GM18870 (cell line): Measurements from ENCODE around the gene WNK2.

Experiments used
- ATAC-seq: cut with Tn5 transposase; IDR thresholded peaks from one replicate; pipeline ENCODE4 v1.9.1; 2021; ENCODE audit warnings: moderate library complexity; ENCODE audit not compliant: unreplicated experiment

Gene WNK2

DNA sequence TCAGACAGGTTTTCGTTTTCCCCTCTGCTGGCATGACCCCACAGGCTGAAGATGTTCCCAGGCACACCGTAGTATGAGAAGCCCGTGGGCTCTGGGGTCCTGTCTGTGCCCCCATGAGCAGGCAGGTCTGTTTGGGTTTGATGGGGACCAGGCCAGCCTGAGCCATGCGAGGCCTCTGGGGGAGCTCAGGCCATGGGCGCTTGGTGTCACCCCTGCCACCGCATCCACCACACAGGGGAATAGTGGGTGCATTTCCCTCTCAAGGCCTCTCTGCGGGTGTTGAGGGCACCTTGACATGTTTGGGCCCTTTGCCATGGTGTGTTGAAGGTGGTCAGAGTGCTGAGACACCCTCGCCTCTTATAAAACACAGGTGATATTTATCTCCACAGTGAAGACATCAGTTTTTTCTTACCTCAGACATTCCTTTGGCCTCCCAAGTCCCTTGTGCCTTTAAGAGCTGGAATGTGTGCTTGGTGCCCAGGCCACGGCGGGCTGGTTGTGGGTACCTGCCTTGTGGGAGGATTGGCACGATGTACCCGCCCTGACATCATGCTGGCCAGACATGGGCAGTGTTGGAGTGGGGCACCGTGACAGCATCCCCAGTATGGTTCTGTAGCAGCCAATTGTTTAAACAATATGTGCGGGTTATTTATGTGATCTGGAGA, 68.3 kb downstream of the WNK2 start:
- ATAC-seq, result no peak

GRCh38 chr9:93252781-93253530, 69.0 kb downstream of the WNK2 start:
- no peak for ATAC-seq

DNA sequence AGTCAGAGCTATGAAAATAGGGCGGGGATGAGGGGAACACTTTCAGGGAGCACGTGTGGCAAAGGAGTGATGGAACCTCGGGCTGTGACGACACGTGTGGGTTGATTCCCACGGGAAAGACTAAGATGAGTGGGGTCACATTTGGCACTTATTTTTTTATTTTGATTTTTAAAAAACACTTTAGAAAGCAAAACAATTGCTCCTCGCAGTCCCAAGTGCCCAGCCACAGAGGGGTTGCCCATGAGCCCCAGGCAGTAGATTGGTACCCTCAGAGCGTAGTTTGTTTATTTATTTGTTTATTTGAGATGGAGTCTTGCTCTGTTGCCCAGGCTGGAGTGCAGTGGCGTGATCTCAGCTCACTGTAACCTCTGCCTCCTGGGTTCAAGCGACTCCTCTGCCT, 69.7 kb downstream of the WNK2 start:
- no peak for ATAC-seq

DNA sequence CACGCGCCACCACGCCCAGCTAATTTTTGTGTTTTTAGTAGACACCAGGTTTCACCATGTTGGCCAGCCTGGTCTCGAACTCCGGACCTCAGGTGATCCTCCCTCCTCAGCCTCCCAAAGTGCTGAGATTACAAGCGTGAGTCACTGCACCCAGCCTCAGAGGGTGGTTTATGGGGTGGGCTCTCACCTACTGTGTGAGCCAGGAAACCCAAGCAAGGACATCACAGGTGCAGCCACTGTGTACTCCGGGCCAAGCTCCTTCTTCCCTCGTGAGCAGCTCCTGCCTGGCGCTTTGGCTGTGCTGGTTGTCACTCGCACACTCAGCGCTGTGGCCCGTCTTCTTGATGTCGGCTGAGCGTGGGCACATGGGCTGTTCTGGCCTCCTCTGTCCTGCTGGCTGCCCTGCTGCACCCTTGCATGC, 70.1 kb downstream of the WNK2 start:
- no peak for ATAC-seq

- no peak for ATAC-seq
These were observed 71.0 kb downstream of the WNK2 start for GRCh38 chr9:93254806-93255493.

- ATAC-seq, result no peak
These were observed 71.5 kb downstream of the WNK2 start for GRCh38 chr9:93255494-93255867.

DNA sequence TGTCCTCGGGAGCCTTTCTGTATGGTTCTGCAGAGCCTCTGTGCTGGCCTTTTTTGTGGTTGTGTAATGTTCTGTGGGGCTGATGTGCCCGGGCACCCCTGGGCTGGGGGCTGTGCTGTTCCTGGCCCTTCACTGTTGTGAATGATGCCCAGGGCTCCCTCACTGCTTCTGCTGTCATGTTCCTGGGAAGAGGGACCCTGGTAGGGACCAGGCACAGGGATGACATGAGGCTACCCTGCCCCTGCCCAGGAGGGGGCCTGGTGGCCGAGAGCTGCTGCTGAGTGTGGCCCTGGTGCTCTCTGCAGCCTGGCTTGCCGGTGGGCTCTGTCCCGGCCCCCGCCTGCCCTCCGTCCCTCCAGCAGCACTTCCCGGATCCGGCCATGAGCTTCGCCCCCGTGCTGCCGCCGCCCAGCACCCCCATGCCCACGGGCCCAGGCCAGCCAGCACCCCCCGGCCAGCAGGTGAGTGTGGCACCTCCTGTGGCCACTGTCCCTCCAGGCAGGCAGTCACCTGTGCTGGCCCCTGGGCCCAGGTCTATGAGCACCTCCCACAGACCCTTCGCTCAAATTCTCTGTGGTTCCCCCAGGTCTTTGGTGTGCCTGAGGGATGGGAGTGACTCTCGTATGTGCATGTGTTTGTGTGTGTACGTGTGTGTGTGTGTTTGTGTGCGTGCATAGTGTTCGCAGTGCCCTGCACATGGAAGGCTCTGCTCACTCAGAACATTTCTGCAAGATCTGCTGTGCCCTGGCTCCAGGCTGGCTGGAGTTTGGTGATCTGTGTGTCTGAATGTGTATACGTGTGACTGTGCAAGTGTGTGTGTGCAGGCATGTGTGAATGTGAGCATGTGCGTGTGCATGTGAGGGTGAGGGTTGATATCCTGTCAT, 72.3 kb downstream of the WNK2 start:
- no peak for ATAC-seq

- no peak for ATAC-seq
These were observed 73.2 kb downstream of the WNK2 start for GRCh38 chr9:93256878-93257807.

DNA sequence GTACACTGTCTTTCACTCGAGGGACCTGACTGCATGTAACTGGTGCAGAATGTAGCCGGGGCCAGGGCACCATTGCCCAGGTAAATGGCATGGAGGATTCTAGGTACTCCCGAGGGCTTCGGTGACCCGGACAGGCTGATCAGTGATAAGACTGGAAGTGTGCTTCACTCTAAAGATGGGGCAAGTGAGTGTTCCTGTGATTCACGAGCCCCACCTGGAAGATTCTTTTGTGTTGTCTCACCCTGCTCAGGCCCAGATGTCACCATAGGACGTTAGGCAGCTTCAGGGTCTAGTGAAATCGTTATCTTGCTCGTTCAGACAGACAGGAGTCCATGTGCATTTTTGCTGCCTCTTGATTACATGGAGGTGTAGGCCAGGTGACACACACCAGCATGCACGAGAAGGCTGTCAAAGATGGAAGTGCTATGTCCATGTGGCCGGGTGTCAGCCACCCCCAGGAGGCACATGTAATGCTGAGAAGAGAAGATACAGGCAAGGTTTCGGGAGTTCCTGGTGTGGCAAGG, 73.9 kb downstream of the WNK2 start:
- no peak for ATAC-seq

DNA sequence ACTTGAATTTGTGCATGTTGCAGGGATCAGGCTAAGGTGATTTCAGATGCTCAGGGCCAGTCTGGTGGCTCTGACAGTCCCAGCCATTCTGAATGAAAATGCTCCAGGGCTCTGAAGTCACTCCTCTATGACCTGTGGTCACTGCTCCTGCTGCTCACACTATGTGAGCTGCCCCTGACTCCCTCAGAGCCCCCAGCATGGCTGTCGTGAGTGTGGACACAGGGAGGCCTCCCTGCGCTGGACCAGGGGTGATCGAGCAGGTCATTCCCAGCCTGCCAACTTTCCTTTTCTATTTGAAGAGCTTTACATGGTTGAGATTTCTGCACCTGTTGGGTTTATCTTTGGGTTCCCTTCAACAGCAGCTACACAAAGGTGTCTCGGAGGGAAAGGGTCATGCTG, 74.5 kb downstream of the WNK2 start:
- ATAC-seq, result no peak

DNA sequence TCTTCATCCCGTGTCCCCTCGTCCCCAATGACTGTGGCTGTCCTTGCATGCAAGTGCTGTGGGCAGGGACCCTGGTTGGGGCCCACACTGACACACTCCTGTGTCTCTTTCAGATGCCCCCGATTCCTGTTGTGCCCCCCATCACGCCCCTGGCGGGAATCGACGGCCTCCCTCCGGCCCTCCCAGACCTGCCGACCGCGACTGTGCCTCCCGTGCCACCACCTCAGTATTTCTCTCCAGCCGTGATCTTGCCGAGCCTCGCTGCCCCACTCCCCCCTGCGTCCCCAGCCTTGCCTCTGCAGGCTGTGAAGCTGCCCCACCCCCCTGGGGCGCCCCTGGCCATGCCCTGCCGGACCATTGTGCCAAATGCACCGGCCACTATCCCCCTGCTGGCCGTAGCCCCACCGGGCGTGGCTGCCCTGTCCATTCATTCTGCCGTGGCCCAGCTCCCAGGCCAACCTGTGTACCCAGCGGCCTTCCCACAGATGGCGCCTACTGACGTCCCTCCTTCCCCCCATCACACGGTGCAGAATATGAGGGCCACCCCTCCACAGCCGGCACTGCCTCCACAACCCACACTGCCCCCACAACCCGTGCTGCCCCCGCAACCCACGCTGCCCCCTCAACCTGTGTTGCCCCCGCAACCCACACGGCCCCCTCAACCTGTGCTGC, 75.0 kb downstream of the WNK2 start:
- ATAC-seq, result no peak

- ATAC-seq, result no peak
These were observed 75.7 kb downstream of the WNK2 start for GRCh38 chr9:93259490-93260262.

DNA sequence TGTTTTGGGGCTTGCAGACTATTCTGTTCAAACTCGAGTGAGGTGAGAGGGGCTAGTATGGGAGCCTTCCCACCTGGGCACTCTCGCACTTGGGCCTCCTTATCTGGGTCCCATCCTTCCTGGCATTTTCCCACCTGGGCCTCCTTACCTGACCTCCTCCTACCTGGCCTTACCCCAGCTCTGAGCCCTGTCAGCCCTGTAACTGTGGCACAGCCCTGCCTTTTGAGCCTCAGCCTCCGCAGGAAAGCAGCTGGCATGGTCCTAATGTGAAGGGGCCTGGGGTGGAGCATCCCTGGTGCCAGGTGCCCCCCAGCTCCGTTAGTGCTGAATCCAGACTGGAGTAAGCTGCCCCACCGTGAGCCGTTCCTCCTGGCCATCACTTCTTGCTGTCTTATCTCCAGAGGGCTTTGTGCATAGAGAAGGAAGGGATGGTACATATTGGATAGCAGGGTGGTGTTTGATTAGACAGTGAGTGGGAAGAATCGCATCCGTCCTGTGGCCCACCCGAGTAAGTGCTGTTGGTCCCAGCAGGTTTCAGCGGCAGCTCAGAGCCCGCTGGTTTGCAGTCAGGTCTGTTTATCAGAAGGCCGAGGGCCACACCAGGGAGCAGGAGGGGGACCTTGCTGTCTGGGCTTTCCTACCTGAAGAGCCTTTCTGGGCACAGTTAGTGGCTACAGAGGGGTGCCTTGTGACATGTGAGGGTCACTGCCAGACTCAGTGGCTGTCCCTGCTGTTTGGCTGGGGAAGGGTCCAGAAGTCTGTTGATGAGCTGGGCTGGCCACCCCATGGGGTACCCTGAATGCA, 76.5 kb downstream of the WNK2 start:
- ATAC-seq, result no peak

- ATAC-seq, result no peak
These were observed 77.3 kb downstream of the WNK2 start for GRCh38 chr9:93261281-93261680.

- ATAC-seq, result no peak
These were observed 78.0 kb downstream of the WNK2 start for GRCh38 chr9:93261735-93262523.

DNA sequence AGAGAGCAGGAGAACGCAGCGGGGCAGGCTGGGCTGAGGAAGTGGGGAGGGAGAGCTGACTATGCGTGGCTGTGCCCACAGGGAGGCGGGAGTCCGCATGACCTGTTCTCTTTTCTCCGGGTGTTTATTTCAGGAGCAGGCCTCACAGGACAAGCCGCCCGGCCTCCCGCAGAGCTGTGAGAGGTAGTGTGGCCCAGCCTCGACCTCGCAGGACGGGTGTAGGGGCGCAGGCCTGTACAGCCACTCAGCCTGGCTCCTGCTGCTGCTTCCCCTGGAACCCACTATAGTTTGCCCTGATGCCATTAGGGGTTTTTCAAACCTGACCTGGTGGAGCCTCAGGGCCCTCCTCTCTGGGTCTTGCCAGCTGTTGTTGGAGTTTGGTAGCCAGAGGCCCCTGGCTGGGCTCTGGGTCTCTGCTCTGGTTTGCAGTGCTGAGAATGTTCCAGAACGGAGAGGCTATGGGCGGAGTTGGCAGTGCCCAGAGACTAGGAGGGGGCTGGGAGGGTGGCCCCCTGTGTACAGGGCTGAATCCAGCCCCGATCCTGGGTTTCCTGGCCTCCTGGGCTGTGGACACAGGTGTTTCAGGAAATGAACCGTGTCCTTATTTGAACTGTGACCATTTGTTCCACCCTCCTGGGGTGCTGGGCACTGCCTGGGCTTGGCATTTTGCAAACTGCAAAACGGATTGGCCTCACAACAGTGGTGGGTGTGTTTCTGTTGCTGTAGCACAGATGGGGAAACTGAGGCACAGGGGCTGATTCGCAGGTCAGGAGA, 78.8 kb downstream of the WNK2 start:
- ATAC-seq, result no peak
